Measurements from ENCODE around the gene XPA. TPM values are rescaled to one million over a fixed set of nuclear protein-coding genes. Genes with fewer than 3 reads are reported as not detected.

XPA gene
- total and polyA plus RNA-seq, 2 of the 8 experiments (the other 6 are each of a cell fraction or from before 2014, with no cell fraction given) = 0.24 to 2.6 TPM

DNA sequence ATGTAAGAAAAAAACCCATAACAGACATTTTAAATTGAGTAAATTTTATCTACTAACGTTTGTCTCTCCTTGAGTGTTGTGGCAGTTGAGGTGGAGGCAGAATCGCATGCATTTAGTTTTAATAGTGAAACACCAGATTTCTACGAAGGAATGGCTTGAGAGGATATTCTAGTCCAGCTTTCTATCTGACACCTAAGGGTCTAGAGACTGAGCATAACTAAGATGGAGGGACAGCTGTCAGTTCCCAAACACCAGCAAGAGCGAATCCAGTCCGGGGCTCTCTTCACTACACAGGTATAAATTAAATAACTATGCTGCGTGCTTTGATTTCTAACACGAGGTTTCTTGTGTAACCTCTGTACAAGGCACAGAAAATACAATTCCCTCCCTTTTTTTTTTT is 62.1 kb downstream of the XPA start (continued):
- no peak for TF ChIP-seq ATF2 (IDR thresholded peaks at IDR 0.05; ENCODE audit: low read length)
